MM.1S (cell line): ENCODE data around the gene CCDC188.

Source experiments
- DNase-seq: peaks from one replicate; pipeline ENCODE4 v3.0.0-alpha.2; 2015
- H2AFZ ChIP-seq: fragments of 300-600 bp; sonication (generic); 2 replicates; pipeline ENCODE4 v1.6.0; 2016; ENCODE audit warnings: antibody characterized with exemption, low read length
- H3F3A ChIP-seq: fragments of 300-600 bp; sonication (generic); 2 replicates; pipeline ENCODE4 v1.6.1; 2016; ENCODE audit warnings: mild to moderate bottlenecking, antibody characterized with exemption, low read length, moderate library complexity, mixed read lengths; ENCODE audit not compliant: insufficient read depth
- H3K27ac ChIP-seq: fragments of 300-600 bp; sonication (generic); 2 replicates; pipeline ENCODE4 v1.5.1; 2016; ENCODE audit warnings: mild to moderate bottlenecking, low read length
- H3K27me3 ChIP-seq: fragments of 300-600 bp; sonication (generic); replicated peaks from 2 replicates; pipeline ENCODE4 v1.6.0; 2016; ENCODE audit warnings: low read length; ENCODE audit not compliant: insufficient read depth
- H3K36me3 ChIP-seq: fragments of 300-600 bp; sonication (generic); replicated peaks from 2 replicates; pipeline ENCODE4 v1.6.1; 2016; ENCODE audit warnings: mild to moderate bottlenecking, low read length, mixed read lengths; ENCODE audit not compliant: insufficient read depth
- H3K4me1 ChIP-seq: fragments of 300-600 bp; sonication (generic); 2 replicates; pipeline ENCODE4 v1.6.1; 2016; ENCODE audit warnings: low read length, mixed read lengths
- H3K4me2 ChIP-seq: fragments of 300-600 bp; sonication (generic); 2 replicates; pipeline ENCODE4 v1.6.0; 2016; ENCODE audit warnings: low read depth, low read length
- H3K4me3 ChIP-seq: fragments of 300-600 bp; sonication (generic); 2 replicates; pipeline ENCODE4 v1.5.1; 2016; ENCODE audit warnings: low read length, mixed read lengths
- H3K79me2 ChIP-seq: fragments of 300-600 bp; sonication (generic); 2 replicates; pipeline ENCODE4 v1.6.1; 2016; ENCODE audit warnings: mixed run types, low read length, mixed read lengths
- H3K9ac ChIP-seq: fragments of 300-600 bp; sonication (generic); 2 replicates; pipeline ENCODE4 v1.6.1; 2016; ENCODE audit warnings: low read length, mixed read lengths
- H3K9me2 ChIP-seq: fragments of 300-600 bp; sonication (generic); replicated peaks from 2 replicates; pipeline ENCODE4 v1.6.1; 2016; ENCODE audit warnings: mild to moderate bottlenecking, low read length, mixed read lengths; ENCODE audit not compliant: insufficient read depth
- H3K9me3 ChIP-seq: fragments of 300-600 bp; sonication (generic); replicated peaks from 2 replicates; pipeline ENCODE4 v1.6.1; 2016; ENCODE audit warnings: mild to moderate bottlenecking, low read length, mixed read lengths; ENCODE audit not compliant: insufficient read depth
- H4K20me1 ChIP-seq: fragments of 300-600 bp; sonication (generic); 2 replicates; pipeline ENCODE4 v1.6.1; 2016; ENCODE audit warnings: mild to moderate bottlenecking, low read length, moderate library complexity, mixed read lengths; ENCODE audit not compliant: insufficient read depth
- EZH2 ChIP-seq: fragments of 300-600 bp; sonication (generic); optimal IDR thresholded peaks from 2 replicates; pipeline ENCODE3; 2017; ENCODE audit warnings: low read depth, mild to moderate bottlenecking, antibody characterized with exemption, low read length, mixed read lengths
- EZH2phosphoT487 ChIP-seq: fragments of 300-600 bp; sonication (generic); IDR thresholded peaks from 2 replicates; pipeline ENCODE4 v1.6.1; 2018; ENCODE audit warnings: antibody characterized with exemption, low read length
- TF ChIP-seq, protein P1 (sequence below): fragments of 300-600 bp; sonication (generic); IDR thresholded peaks from 2 replicates; pipeline ENCODE4 v1.5.1; 2016; ENCODE audit warnings: antibody characterized with exemption, low read length, mixed read lengths

The CCDC188 gene

DNA sequence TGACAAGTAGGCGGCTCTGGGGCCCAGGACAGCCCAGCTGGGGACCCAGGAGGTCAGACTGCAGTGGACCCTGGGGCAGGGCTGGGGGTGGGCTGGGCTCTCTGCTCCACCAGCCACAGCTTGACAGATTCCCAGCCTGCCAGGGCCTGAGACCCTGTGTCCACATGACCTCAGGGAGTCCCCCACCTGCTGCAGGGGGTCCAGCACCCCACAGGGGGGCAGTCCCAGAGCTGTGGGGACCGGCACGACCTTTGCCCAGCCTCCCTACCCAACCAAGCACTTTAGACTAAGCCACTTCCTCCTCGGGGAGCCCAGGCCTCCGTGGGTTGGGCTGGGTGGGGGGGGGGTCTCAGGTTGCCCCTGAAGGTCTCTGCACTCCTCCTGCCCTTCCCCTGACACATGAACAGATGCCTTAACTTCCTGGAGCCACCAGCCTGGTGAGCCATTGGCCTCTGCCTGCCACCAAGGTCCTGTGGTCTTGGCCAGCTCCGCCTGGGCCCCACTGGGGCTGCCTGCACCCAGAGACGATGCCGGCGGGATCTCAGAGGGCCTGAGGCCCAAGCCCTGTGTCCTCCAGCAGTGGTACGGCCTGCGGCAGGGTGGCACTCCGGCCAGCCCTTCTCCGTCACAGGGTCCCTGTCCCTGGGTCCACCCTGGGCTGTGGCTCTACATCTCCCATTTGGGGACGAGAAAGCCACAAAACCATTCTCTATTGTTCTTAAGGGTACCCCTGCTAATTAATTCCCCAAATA lies 3.4 kb downstream of the CCDC188 start:
- Histone ChIP-seq H3K4me1 (no peaks in the 10 kb centered on the region), H3K4me3 (no peak overlapping the region)
- TF ChIP-seq EZH2 (no peak), EZH2phosphoT487 (no peak)
- TF ChIP-seq, protein P1, sequence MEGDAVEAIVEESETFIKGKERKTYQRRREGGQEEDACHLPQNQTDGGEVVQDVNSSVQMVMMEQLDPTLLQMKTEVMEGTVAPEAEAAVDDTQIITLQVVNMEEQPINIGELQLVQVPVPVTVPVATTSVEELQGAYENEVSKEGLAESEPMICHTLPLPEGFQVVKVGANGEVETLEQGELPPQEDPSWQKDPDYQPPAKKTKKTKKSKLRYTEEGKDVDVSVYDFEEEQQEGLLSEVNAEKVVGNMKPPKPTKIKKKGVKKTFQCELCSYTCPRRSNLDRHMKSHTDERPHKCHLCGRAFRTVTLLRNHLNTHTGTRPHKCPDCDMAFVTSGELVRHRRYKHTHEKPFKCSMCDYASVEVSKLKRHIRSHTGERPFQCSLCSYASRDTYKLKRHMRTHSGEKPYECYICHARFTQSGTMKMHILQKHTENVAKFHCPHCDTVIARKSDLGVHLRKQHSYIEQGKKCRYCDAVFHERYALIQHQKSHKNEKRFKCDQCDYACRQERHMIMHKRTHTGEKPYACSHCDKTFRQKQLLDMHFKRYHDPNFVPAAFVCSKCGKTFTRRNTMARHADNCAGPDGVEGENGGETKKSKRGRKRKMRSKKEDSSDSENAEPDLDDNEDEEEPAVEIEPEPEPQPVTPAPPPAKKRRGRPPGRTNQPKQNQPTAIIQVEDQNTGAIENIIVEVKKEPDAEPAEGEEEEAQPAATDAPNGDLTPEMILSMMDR, result no peak

DNA sequence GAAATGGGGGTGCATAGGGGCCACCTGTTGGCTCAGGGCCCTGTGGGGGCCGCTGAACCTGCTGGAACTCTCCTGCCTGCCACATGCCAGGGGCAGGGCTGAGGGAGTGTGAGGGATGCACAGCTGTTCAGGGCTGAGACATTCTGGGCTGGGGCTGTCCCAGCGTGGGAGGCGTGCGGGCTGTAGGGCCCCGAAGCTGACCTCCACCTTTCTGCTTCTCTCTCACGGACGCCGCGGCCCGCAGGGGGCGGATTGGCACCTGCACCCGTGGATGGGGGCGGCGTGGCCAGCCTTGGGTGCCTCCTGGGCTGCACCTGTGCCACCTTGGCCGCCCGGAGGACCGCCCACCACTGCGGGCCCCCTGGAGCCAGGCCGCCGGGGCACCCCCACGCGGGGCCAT lies 4.1 kb downstream of the CCDC188 start:
- no peaks in the 10 kb centered on the region for H3K4me1 ChIP-seq
- no peak overlapping the region for H3K4me3 ChIP-seq
- H3K9me2 ChIP-seq, result no peaks in the 10 kb centered on the region
- H3K4me2 ChIP-seq, result no peak overlapping the region
- H4K20me1 ChIP-seq, result no peaks in the 10 kb centered on the region
- TF ChIP-seq, protein P1, result no peak
- no peak for TF ChIP-seq EZH2phosphoT487
- no peak for TF ChIP-seq EZH2
- no peaks in the 10 kb centered on the region for H3K79me2 ChIP-seq
- H3K36me3 ChIP-seq, result no peaks in the 10 kb centered on the region
- H3K27me3 ChIP-seq, result peaks cover 4% of the 10 kb centered on the region
- no peak overlapping the region for H3K9ac ChIP-seq
- no peak for DNase-seq
- no peaks in the 10 kb centered on the region for H3F3A ChIP-seq
- no peak overlapping the region for H2AFZ ChIP-seq
- H3K27ac ChIP-seq, result no peak overlapping the region
- no peaks in the 10 kb centered on the region for H3K9me3 ChIP-seq

More for the DNA sequence above, 3.4 kb downstream of the CCDC188 start:
- Histone ChIP-seq H3K36me3 (no peaks in the 10 kb centered on the region), H2AFZ (no peak overlapping the region), H3K4me2 (no peak overlapping the region), H3F3A (no peaks in the 10 kb centered on the region), H3K27ac (no peak overlapping the region), H4K20me1 (no peaks in the 10 kb centered on the region), H3K9me3 (no peaks in the 10 kb centered on the region), H3K9me2 (no peaks in the 10 kb centered on the region), H3K79me2 (no peaks in the 10 kb centered on the region), H3K9ac (no peak overlapping the region), H3K27me3 (peaks cover 9% of the 10 kb centered on the region)
- no peak for DNase-seq

DNA sequence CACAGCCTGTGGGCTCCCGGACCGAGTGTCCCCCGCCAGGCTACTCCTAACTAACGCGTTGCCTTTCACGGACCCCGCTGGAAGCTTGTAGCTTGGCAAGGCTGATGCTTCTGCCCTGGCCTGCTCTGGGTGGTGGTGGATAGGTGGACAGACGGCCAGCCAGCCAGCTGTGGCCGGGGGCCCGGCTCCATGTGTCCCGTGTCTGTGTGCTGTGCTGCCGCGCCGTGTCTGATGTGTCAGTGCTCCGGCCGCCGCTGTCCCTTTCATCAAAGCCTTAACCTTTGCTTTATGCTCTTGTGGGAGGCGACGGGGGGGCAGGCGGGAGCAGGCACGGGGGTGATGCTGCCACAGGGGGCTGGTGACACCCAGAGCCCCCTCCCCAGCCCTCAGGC lies 5.0 kb downstream of the CCDC188 start:
- TF ChIP-seq EZH2 (no peak), EZH2phosphoT487 (no peak)
- TF ChIP-seq, protein P1, result no peak
- Histone ChIP-seq H3K36me3 (no peaks in the 10 kb centered on the region), H3K4me3 (no peak overlapping the region)

More for the DNA sequence above, 5.0 kb downstream of the CCDC188 start:
- H3K79me2 ChIP-seq, result no peaks in the 10 kb centered on the region
- no peak overlapping the region for H2AFZ ChIP-seq
- DNase-seq, result no peak
- H4K20me1 ChIP-seq, result no peaks in the 10 kb centered on the region
- H3K9ac ChIP-seq, result no peak overlapping the region
- no peak overlapping the region for H3K27ac ChIP-seq
- no peak overlapping the region for H3K4me2 ChIP-seq
- H3K9me3 ChIP-seq, result no peaks in the 10 kb centered on the region
- H3K27me3 ChIP-seq, result no peaks in the 10 kb centered on the region; the same call in none of the 2 replicates
- no peaks in the 10 kb centered on the region for H3K9me2 ChIP-seq
- H3K4me1 ChIP-seq, result no peaks in the 10 kb centered on the region
- H3F3A ChIP-seq, result no peaks in the 10 kb centered on the region
